ENCODE measurements around the gene ING3. TPM values are rescaled to one million over a fixed set of nuclear protein-coding genes. Genes with fewer than 3 reads are reported as not detected.

The ING3 gene
- total and polyA plus RNA-seq, 9 of the 15 experiments (the other 6 are each of a cell fraction or from before 2014, with no cell fraction given): 22.8 to 233 (median 50.4) TPM

DNA sequence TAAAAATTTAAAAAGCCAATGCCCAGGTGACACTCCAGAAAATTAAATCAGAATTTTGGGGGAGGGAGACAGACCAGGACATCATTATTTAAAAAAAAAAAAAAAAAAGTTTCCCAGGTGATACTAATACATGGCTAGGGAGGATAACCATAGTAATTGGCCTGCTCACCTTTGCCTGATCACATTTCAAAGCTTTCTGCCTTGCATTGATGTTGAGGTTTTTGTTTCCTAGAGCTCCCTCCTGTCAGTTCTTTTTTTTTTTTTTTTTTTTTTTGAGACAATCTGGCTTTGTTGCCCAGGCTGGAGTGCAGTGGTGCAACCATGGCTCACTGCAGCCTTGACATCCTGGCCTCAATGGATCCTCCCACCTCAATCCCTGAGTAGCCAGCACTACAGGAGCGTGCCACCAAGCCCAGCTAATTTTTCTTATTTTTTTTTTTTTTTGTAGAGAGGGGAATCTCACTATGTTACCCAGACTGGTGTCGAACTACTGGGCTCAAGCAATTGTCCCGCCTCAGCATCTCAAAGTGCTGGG, 76.1 kb downstream of the ING3 start:
- Histone ChIP-seq H3K4me1 (replicated peaks in 1 of 2; ENCODE audit: control insufficient read depth in 2 of 2, insufficient read depth in 2 of 2, low read length in 2 of 2) (peaks cover 3 to 60% of the 10 kb centered on the region in 2 experiments; a peak in 4 of 5 replicates), H3K9ac (ENCODE audit: insufficient read depth in 1 of 2, low read depth in 2 of 2, low read length in 2 of 2) (no peak overlapping the region), H2AFZ (ENCODE audit: low read depth, low read length) (no peak overlapping the region), H4K20me1 (replicated peaks; ENCODE audit: control insufficient read depth, insufficient read depth, low read length) (no peaks in the 10 kb centered on the region), H3K4me2 (ENCODE audit: insufficient read depth, low read length) (no peak overlapping the region), H3K27me3 (ENCODE audit: control insufficient read depth in 2 of 2, insufficient read depth in 2 of 2, low read length in 2 of 2) (no peaks in the 10 kb centered on the region), H3K9me3 (replicated peaks; ENCODE audit: control insufficient read depth, insufficient read depth, low read depth, low read length) (no peaks in the 10 kb centered on the region), H3K9me1 (ENCODE audit: control insufficient read depth, insufficient read depth, low read length) (no peaks in the 10 kb centered on the region), H3K4me3 (no peak overlapping the region), H3K79me2 (ENCODE audit: control insufficient read depth, insufficient read depth, low read length) (peaks cover 99% of the 10 kb centered on the region), H3K36me3 (ENCODE audit: control insufficient read depth, insufficient read depth, low read length) (peaks cover 93% of the 10 kb centered on the region), H3K27ac (ENCODE audit: extremely low read depth, low read depth, low read length) (no peak overlapping the region)
- intact Hi-C loops (cut with micrococcal nuclease): no loop called here
- in situ Hi-C loops (cut with MboI): no loop called here
- ATAC-seq: no peak
- DNase-seq (ENCODE audit: extremely low read depth in 1 of 4, low spot score in 3 of 4): no peak
- ChIA-PET CTCF (ENCODE audit: low intra/inter-chr PET ratio) (no interaction called here), POLR2A (interaction anchor here (1.9 to 3.1 kb wide), 3 partner anchors 11 to 15 kb away, joined by 6 to 21 read pairs (median 7); no protein-coding TSS in a partner anchor)
- 95% methylated on average over 3 of the region's 3 CpGs for WGBS (ENCODE audit: insufficient coverage, low coverage, missing lambda C conversion rate)
- no peak for FAIRE-seq
- BruUV-seq (replicated peaks): no TSS peak
- TF ChIP-seq RFX5 (IDR thresholded peaks at IDR 0.05; ENCODE audit: low read depth, low read length) (no peak), NR2C1 (IDR thresholded peaks at IDR 0.05) (no peak), NR2C1 (tag; IDR thresholded peaks at IDR 0.05) (no peak), ATF1 (CRISPR knock-in tag; IDR thresholded peaks at IDR 0.05) (no peak), ATF1 (tag; IDR thresholded peaks at IDR 0.05) (no peak), E2F3 (CRISPR knock-in tag; IDR thresholded peaks at IDR 0.05) (no peak), FOXJ2 (tag; IDR thresholded peaks at IDR 0.05) (no peak), POLR3G (IDR thresholded peaks at IDR 0.05; ENCODE audit: extremely low read depth, insufficient read length, insufficient replicate concordance) (no peak), SMC3 (conservative IDR thresholded peaks at IDR 0.05; ENCODE audit: insufficient read depth, low read depth, low read length) (no peak)
- TF ChIP-seq, protein P1, sequence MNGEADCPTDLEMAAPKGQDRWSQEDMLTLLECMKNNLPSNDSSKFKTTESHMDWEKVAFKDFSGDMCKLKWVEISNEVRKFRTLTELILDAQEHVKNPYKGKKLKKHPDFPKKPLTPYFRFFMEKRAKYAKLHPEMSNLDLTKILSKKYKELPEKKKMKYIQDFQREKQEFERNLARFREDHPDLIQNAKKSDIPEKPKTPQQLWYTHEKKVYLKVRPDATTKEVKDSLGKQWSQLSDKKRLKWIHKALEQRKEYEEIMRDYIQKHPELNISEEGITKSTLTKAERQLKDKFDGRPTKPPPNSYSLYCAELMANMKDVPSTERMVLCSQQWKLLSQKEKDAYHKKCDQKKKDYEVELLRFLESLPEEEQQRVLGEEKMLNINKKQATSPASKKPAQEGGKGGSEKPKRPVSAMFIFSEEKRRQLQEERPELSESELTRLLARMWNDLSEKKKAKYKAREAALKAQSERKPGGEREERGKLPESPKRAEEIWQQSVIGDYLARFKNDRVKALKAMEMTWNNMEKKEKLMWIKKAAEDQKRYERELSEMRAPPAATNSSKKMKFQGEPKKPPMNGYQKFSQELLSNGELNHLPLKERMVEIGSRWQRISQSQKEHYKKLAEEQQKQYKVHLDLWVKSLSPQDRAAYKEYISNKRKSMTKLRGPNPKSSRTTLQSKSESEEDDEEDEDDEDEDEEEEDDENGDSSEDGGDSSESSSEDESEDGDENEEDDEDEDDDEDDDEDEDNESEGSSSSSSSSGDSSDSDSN (IDR thresholded peaks at IDR 0.05; ENCODE audit: borderline replicate concordance in 1 of 2, low read depth in 2 of 2, low read length in 2 of 2): no peak
- TF ChIP-seq, protein P2, sequence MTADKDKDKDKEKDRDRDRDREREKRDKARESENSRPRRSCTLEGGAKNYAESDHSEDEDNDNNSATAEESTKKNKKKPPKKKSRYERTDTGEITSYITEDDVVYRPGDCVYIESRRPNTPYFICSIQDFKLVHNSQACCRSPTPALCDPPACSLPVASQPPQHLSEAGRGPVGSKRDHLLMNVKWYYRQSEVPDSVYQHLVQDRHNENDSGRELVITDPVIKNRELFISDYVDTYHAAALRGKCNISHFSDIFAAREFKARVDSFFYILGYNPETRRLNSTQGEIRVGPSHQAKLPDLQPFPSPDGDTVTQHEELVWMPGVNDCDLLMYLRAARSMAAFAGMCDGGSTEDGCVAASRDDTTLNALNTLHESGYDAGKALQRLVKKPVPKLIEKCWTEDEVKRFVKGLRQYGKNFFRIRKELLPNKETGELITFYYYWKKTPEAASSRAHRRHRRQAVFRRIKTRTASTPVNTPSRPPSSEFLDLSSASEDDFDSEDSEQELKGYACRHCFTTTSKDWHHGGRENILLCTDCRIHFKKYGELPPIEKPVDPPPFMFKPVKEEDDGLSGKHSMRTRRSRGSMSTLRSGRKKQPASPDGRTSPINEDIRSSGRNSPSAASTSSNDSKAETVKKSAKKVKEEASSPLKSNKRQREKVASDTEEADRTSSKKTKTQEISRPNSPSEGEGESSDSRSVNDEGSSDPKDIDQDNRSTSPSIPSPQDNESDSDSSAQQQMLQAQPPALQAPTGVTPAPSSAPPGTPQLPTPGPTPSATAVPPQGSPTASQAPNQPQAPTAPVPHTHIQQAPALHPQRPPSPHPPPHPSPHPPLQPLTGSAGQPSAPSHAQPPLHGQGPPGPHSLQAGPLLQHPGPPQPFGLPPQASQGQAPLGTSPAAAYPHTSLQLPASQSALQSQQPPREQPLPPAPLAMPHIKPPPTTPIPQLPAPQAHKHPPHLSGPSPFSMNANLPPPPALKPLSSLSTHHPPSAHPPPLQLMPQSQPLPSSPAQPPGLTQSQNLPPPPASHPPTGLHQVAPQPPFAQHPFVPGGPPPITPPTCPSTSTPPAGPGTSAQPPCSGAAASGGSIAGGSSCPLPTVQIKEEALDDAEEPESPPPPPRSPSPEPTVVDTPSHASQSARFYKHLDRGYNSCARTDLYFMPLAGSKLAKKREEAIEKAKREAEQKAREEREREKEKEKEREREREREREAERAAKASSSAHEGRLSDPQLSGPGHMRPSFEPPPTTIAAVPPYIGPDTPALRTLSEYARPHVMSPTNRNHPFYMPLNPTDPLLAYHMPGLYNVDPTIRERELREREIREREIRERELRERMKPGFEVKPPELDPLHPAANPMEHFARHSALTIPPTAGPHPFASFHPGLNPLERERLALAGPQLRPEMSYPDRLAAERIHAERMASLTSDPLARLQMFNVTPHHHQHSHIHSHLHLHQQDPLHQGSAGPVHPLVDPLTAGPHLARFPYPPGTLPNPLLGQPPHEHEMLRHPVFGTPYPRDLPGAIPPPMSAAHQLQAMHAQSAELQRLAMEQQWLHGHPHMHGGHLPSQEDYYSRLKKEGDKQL (CRISPR knock-in tag; IDR thresholded peaks at IDR 0.05; ENCODE audit: borderline replicate concordance): no peak
- TF ChIP-seq, protein P3, sequence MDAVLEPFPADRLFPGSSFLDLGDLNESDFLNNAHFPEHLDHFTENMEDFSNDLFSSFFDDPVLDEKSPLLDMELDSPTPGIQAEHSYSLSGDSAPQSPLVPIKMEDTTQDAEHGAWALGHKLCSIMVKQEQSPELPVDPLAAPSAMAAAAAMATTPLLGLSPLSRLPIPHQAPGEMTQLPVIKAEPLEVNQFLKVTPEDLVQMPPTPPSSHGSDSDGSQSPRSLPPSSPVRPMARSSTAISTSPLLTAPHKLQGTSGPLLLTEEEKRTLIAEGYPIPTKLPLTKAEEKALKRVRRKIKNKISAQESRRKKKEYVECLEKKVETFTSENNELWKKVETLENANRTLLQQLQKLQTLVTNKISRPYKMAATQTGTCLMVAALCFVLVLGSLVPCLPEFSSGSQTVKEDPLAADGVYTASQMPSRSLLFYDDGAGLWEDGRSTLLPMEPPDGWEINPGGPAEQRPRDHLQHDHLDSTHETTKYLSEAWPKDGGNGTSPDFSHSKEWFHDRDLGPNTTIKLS (IDR thresholded peaks at IDR 0.05; ENCODE audit: borderline replicate concordance, low read depth): no peak
